ENCODE data around the gene KIF26B.
"Not testable (repeated sequence)": the region's sequence is repeated elsewhere in the genome, so short reads cannot be mapped to it uniquely, and the experiment has no call there.

Gene KIF26B

GRCh38 chr1:245690156-245690690 lies 535.4 kb downstream of the KIF26B start:
- FAIRE-seq = no peak

GRCh38 chr1:245690946-245691541 lies 536.3 kb downstream of the KIF26B start:
- FAIRE-seq = no peak

- no peak for FAIRE-seq
Measured at GRCh38 chr1:245691897-245692296, 537.1 kb downstream of the KIF26B start.

GRCh38 chr1:245692318-245692717 lies 537.5 kb downstream of the KIF26B start:
- no peak for FAIRE-seq

- no peak for FAIRE-seq
Measured at GRCh38 chr1:245693116-245693793, 538.5 kb downstream of the KIF26B start.

- no peak for FAIRE-seq
Measured at GRCh38 chr1:245693941-245694752, 539.4 kb downstream of the KIF26B start.

- FAIRE-seq = no peak
Measured at GRCh38 chr1:245694753-245695195, 540.0 kb downstream of the KIF26B start.

- no peak for FAIRE-seq
Measured at GRCh38 chr1:245695211-245695610, 540.4 kb downstream of the KIF26B start.

- FAIRE-seq = not testable (repeated sequence)
Measured at GRCh38 chr1:245695701-245696100, 540.9 kb downstream of the KIF26B start.

GRCh38 chr1:245698116-245698515 lies 543.3 kb downstream of the KIF26B start:
- no peak for FAIRE-seq

GRCh38 chr1:245698860-245699259 lies 544.1 kb downstream of the KIF26B start:
- FAIRE-seq = no peak

- FAIRE-seq = no peak
Measured at GRCh38 chr1:245700631-245701030, 545.8 kb downstream of the KIF26B start.

- FAIRE-seq = no peak
Measured at GRCh38 chr1:245701631-245702030, 546.8 kb downstream of the KIF26B start.

- no peak for FAIRE-seq
Measured at GRCh38 chr1:245702346-245702745, 547.6 kb downstream of the KIF26B start.

GRCh38 chr1:245704341-245704740 lies 549.6 kb downstream of the KIF26B start:
- FAIRE-seq = no peak

- no peak for FAIRE-seq
Measured at GRCh38 chr1:245704765-245705164, 550.0 kb downstream of the KIF26B start.

GRCh38 chr1:245707941-245708340 lies 553.2 kb downstream of the KIF26B start:
- no peak for FAIRE-seq

GRCh38 chr1:245710961-245711903 lies 556.4 kb downstream of the KIF26B start:
- no peak for FAIRE-seq

- FAIRE-seq = not testable (repeated sequence)
Measured at GRCh38 chr1:245714027-245714426, 559.2 kb downstream of the KIF26B start.

- no peak for FAIRE-seq
Measured at GRCh38 chr1:245715291-245715701, 560.5 kb downstream of the KIF26B start.

- FAIRE-seq = no peak
Measured at GRCh38 chr1:245715970-245716369, 561.2 kb downstream of the KIF26B start.

- FAIRE-seq = no peak
Measured at GRCh38 chr1:245716561-245716960, 561.8 kb downstream of the KIF26B start.
